Endothelial cell of hepatic sinusoid (primary cell): Measurements from ENCODE around the gene DUXB.

Experiments
- in situ Hi-C: cut with HindIII; loops from 2 replicates; pipeline ENCODE4 v1.10.0; 2017; ENCODE audit warnings: low sequenced_read_pairs

DUXB gene, protein sequence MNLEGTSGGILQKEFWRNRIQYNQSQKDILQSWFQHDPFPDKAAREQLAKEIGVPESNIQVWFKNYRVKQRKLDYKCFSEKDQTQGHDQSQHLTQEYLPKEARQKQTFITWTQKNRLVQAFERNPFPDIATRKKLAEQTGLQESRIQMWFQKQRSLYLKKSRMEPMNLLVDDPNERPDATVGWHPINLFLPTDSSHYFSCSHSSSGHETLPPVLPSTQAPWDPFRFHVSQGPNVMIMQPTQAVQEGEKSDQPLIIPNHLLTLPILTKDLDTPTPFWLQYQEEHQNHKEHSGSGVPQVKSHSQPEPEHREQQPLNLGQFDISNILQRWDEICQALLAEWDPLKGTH

GRCh38 chr16:75701361-75701760 lies at the start of gene DUXB:
TSS of gene DUXB (minus strand) at chr16:75701461. CDS start at chr16:75701418, 43 bp downstream.
- in situ Hi-C loops = no loop called here

DNA sequence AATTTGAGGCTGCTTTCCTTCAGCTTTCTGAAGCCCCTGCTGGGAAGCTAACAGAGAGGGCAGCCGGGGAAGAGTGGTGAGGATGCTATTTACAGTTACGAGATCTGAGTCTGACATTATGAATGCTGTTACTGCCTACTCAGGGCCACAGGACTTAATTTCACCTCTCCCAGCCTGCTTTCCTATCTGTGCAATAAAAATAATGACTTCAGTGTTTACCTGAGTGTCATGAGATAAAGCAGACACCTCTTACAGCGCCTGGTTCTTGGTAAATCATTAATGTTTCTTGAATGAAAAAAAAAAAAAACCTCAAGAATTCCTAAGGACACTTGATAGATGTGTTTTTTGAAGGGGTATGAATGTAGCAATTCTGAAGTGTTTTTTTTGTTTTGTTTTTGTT lies 49.3 kb upstream of the DUXB start:
- in situ Hi-C loops = loop anchor here (25.0 kb wide), 1 partner anchor 263 kb away; the partner anchor contains the start of gene CHST6

DNA sequence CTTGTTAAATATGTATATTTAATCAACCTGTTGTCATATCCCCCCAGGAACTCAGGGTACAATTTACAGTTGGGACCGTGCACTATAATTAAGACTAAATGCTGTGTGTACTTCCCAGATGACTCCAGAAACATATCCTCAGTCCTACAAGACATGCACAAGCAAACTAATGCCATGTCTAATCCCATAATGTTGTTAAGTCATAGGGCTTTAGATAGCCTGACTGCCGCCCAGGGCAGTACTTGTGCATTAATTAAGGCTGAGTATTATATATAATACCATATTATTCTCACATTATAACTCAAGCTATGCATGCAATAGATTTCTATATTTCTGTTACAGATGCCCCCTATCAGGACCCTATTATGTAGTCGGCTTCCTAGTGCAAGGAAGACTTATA lies 45.1 kb upstream of the DUXB start:
- in situ Hi-C loops = no loop called here

- in situ Hi-C loops = no loop called here
Observed at GRCh38 chr16:75745823-75746222, 44.6 kb upstream of the DUXB start.

DNA sequence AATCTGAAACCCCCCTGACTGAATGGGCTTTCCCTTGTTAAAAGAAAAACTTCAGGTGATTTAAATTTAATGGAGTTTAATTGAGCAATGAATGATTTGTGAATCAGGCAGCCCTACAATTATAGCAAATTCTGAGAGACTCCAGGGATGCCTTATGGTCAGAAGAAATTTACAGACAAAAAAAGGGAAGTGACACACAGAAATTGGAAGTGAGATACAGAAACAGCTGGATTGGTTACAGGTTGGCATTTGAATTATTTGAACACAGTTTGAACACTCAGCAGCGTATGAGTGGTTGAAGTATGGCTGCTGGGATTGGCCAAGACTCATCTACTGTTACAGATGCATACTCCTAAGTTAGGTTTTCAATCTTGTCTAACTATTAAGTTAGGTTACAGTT lies 44.0 kb upstream of the DUXB start:
- in situ Hi-C loops = no loop called here

- in situ Hi-C loops = no loop called here
Observed at GRCh38 chr16:75742424-75743047, 41.3 kb upstream of the DUXB start.

- in situ Hi-C loops = no loop called here
Observed at GRCh38 chr16:75733305-75734211, 32.3 kb upstream of the DUXB start.

- in situ Hi-C loops = no loop called here
Observed at GRCh38 chr16:75732871-75733270, 31.6 kb upstream of the DUXB start.

GRCh38 chr16:75727221-75727620 lies 26.0 kb upstream of the DUXB start:
- in situ Hi-C loops = no loop called here

GRCh38 chr16:75726390-75726789 lies 25.1 kb upstream of the DUXB start, which contains the start of gene CPHXL:
TSS of gene CPHXL (minus strand) at chr16:75726490. CDS start at chr16:75726442, 48 bp downstream.
- in situ Hi-C loops = no loop called here

- in situ Hi-C loops = no loop called here
Observed at GRCh38 chr16:75718452-75718851, 17.2 kb upstream of the DUXB start.

GRCh38 chr16:75714661-75715060 lies 13.4 kb upstream of the DUXB start:
- in situ Hi-C loops = loop anchor here (5.0 kb wide), 1 partner anchor 57 kb away; no protein-coding TSS in a partner anchor

GRCh38 chr16:75710344-75710743 lies 9.1 kb upstream of the DUXB start:
- in situ Hi-C loops = loop anchor here (5.0 kb wide), 1 partner anchor 53 kb away; no protein-coding TSS in a partner anchor

DNA sequence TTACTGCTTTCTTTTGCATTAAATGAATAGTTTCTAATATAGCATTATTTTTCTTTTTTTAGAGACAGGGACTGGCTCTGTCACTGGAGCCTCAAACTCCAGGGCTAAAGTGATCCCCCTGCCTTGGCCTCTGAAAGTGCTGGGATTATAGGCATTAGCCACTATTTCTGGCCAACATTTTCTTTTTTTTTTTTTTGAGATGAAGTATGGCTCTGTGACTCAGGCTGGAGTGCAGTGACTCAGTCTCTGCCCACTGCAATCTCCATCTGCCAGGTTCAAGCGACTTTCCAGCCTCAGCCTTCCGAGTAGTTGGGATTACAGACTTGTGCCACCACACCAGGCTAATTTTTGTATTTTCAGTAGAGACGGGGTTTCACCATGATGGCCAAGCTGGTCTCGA lies 2.0 kb upstream of the DUXB start:
- in situ Hi-C loops = no loop called here

DNA sequence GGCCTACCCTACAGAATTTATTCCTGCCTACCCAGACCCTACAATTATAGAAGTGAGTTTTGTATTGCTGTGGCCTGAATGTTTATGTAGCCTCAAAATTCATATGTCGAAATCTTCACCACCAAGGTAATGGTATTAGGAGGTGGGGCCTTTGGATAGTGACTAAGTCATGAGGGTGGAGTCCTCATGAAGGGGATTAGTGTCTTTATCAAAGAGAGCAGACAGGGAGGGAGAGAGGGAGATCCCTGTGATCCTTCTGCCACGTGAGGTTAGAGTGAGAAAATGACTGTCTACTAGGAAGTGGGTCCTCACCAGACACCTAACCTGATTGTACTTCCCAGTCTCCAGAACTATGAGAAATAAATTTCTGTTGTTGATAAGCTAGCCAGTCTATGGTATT lies 981 bp upstream of the DUXB start:
- in situ Hi-C loops = no loop called here

DNA sequence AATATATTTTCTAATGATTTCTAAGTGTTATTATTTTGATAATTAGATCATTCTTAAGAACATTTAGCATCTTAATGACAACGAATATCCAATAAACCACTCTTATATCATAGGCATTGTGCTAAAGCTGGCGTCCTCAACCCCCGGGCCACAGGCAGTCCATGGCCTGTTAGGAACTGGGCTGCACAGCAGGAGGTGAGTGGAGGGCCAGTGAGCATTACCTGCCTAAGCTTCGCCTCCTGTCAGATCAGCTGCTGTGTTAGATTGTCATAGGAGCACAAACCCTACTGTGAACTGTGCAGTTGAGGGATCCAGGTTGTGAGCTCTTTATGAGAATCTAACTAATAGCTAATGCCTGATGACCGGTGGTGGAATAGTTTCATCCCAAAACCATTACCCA lies 3.7 kb downstream of the DUXB start:
- in situ Hi-C loops = no loop called here

GRCh38 chr16:75695708-75696107 lies 5.6 kb downstream of the DUXB start:
- in situ Hi-C loops = no loop called here

DNA sequence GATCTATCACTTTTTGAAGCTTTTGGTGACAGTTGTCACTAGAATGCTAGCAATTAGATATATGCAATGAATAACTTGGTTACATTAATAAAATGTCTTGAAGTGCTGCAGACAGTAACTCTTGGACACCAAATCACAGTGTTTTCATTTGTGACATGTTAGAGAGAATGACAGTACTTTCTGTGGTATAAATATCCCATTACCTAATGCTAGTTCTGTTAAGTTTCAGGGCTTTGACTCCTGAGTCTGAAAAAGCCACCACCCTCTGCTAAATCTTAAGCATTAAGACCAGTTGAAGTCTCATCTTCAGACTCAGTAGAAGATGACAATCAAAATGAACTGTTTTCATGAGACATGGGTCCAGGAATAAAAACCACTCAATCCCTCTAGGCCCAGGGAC lies 13.9 kb downstream of the DUXB start:
- in situ Hi-C loops = no loop called here

- in situ Hi-C loops = no loop called here
Observed at GRCh38 chr16:75682308-75682707, 19.0 kb downstream of the DUXB start.

DNA sequence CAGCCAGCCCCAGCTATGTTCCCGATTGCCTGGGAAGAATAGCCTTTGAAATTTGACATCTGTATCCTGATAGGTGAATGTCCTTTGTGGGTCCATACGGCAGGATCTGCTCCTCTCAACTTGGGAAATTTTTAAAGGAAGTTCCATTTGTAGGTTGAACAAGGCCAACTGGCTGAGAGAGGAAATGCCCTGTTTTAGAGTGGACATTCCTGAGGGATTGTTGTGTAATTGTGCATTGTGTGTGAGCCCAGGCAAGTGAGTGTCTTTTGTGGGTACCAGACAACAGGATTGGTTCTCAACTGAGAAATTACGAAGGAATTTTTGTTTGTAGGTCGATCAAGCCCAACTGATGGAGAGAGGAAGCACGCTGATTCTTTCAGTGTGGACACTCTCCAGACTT lies 21.9 kb downstream of the DUXB start:
- in situ Hi-C loops = no loop called here

GRCh38 chr16:75676909-75677308 lies 24.4 kb downstream of the DUXB start, which contains the start of gene CPHXL2:
TSS of gene CPHXL2 (minus strand) at chr16:75677009. CDS start at chr16:75676999, 10 bp downstream.
- in situ Hi-C loops = no loop called here
